ENCODE data around the gene ENPP7. TPM values are rescaled to one million over a fixed set of nuclear protein-coding genes. Genes with fewer than 3 reads are reported as not detected.
"Not testable (repeated sequence)": the region's sequence is repeated elsewhere in the genome, so short reads cannot be mapped to it uniquely, and the experiment has no call there.

The ENPP7 gene
- total RNA-seq, 2 experiments from 2014 or later, result 0.14 TPM; not detected in 1

GRCh38 chr17:79757140-79757745 lies 26.5 kb downstream of the ENPP7 start:
- POLR2A ChIA-PET, result no interaction called here
- H3K9me3 Mint-ChIP-seq, result no peaks in the 10 kb centered on the region
- no peak for ATAC-seq (ENCODE audit: low read depth)
- H3K27me3 Mint-ChIP-seq, result peaks cover 24% of the 10 kb centered on the region
- no peak overlapping the region for H3K27ac Mint-ChIP-seq
- no peaks in the 10 kb centered on the region for H3K4me1 Mint-ChIP-seq
- no peak overlapping the region for H3K4me3 Mint-ChIP-seq
- DNase-seq, result no peak
- H3K36me3 Mint-ChIP-seq, result no peaks in the 10 kb centered on the region

- Mint-ChIP-seq H3K27ac (no peak overlapping the region), H3K4me3 (no peak overlapping the region), H3K27me3 (peaks cover 23% of the 10 kb centered on the region), H3K9me3 (no peaks in the 10 kb centered on the region), H3K36me3 (no peaks in the 10 kb centered on the region), H3K4me1 (no peaks in the 10 kb centered on the region)
- no peak for DNase-seq
- POLR2A ChIA-PET, result no interaction called here
- no peak for ATAC-seq (ENCODE audit: low read depth)
Measured at GRCh38 chr17:79758271-79758670, 27.5 kb downstream of the ENPP7 start.

GRCh38 chr17:79760197-79760906 lies 29.6 kb downstream of the ENPP7 start:
- POLR2A ChIA-PET, result no interaction called here
- peaks cover 16% of the 10 kb centered on the region for H3K27me3 Mint-ChIP-seq
- DNase-seq (no peak), ATAC-seq (ENCODE audit: low read depth) (no peak)
- no peak overlapping the region for H3K4me3 Mint-ChIP-seq
- no peaks in the 10 kb centered on the region for H3K9me3 Mint-ChIP-seq
- H3K36me3 Mint-ChIP-seq, result no peaks in the 10 kb centered on the region
- no peaks in the 10 kb centered on the region for H3K4me1 Mint-ChIP-seq
- no peak overlapping the region for H3K27ac Mint-ChIP-seq

DNA sequence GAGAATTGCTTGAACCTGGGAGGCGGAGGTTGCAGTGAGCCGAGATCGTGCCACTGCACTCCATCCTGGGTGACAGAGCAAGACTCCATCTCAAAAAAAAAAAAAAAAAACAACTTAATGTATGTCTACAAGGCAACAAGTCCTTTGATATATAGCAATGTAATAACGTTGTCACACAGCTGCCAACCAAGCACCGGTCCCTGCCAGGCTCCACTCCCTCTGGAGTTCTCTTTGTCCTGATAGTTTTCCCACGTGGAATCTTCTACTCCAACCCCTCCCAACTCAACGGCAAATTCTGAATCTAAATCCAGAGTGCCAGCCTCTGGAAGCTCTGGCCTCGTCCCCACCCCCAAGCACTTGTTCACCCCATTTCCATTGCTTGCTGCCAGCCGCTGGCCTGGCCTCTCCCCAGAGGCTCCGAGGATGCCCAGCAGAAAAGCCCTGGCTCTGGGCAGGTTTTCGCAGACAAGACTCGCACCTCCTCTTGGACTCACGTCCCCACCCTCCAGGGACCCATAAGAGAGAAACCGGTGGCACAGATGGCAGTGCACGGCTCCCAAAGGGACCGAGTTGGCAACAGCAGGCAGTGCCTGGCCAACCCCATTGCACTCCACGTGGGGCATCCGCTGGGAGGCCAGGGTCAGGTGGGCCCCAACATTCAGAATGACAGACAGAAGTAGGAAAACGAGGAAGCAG lies 31.3 kb downstream of the ENPP7 start:
- DNase-seq (no peak), ATAC-seq (ENCODE audit: low read depth) (no peak)
- Mint-ChIP-seq H3K4me3 (no peak overlapping the region), H3K4me1 (no peaks in the 10 kb centered on the region), H3K27ac (no peak overlapping the region), H3K36me3 (no peaks in the 10 kb centered on the region), H3K9me3 (no peaks in the 10 kb centered on the region), H3K27me3 (peaks cover 16% of the 10 kb centered on the region)
- POLR2A ChIA-PET, result no interaction called here

DNA sequence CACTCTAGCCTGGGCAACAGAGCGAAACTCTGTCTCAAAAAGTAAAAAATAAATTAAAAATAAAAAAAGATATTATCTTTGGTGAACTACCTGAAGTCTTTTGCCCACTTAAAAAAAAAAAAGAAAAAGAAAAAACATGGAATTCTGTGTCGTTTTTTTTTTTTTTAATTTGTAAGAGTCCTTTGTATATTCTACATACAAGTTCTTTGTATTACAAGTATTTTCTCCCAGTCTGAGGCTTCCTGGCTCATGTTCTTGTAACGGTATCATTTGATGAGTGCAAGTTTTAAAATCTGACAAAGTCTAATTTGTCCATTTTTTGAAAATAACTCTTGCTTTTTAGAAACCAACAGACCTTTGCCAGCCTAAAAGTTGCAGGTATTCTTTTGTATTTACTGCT lies 35.0 kb downstream of the ENPP7 start:
- no peak overlapping the region for H3K27ac Mint-ChIP-seq

DNA sequence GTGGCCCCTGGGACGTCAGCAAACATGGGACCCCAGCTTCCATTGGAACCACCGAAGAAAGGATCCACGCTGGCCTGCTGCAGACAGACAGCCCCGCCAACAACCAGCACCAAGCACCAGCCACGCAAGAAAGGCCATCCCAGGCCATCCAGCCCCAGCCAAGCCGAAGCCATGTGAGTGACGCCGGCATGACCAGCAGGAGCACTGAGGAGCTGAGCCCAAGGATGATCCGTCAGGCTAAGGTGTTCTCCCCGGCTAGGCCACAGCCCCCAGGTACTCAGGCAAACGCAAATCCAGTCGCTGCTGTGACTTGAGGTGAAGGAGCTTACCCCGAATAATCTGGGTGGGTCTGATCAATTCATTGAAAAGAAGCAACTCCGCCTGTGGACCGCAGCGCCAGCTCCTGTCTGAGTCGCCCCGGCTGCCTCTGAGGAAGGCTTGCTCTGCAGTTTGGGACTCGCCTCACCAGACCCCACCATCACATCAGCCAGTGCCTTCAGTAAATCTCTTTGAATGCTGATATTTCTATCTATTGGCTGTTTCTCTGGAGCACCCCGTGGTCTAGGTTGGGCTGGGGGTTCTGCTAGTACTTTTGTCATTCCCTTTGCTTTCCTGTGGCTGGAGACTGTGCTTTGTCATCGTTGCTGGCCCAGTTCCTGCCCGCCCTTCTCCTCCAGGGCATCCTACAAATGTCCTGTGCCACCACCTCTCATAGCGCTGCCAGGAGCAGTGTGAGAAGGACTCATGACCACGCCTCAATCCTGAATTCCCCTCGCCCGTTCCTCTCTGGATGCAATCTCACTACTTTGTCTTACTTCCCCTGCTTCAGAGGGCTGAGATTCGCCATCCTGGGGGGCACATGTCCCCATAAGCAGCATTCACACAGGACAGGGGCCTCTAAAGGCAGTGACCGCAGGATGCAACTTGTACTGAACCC lies 39.1 kb downstream of the ENPP7 start:
- peaks cover 29% of the 10 kb centered on the region for H3K27me3 Mint-ChIP-seq
- ATAC-seq (ENCODE audit: low read depth) (no peak), DNase-seq (no peak)
- no peak overlapping the region for H3K4me3 Mint-ChIP-seq
- POLR2A ChIA-PET, result no interaction called here
- no peaks in the 10 kb centered on the region for H3K4me1 Mint-ChIP-seq
- no peaks in the 10 kb centered on the region for H3K9me3 Mint-ChIP-seq
- peak overlapping the region; percentile 21 for H3K27ac Mint-ChIP-seq
- H3K36me3 Mint-ChIP-seq, result no peaks in the 10 kb centered on the region

More for the DNA sequence above, 35.0 kb downstream of the ENPP7 start:
- Mint-ChIP-seq H3K4me1 (no peaks in the 10 kb centered on the region), H3K9me3 (no peaks in the 10 kb centered on the region), H3K4me3 (no peak overlapping the region), H3K36me3 (no peaks in the 10 kb centered on the region), H3K27me3 (peaks cover 12% of the 10 kb centered on the region)
- ATAC-seq (ENCODE audit: low read depth) (no peak), DNase-seq (no peak)
- POLR2A ChIA-PET, result interaction anchor here (0.7 kb wide), 1 partner anchor 190 kb away, joined by 5 read pairs; no protein-coding TSS in a partner anchor

- no peak for DNase-seq
- H3K27me3 Mint-ChIP-seq, result peaks cover 43% of the 10 kb centered on the region
Measured at GRCh38 chr17:79771276-79771675, 40.5 kb downstream of the ENPP7 start.

DNA sequence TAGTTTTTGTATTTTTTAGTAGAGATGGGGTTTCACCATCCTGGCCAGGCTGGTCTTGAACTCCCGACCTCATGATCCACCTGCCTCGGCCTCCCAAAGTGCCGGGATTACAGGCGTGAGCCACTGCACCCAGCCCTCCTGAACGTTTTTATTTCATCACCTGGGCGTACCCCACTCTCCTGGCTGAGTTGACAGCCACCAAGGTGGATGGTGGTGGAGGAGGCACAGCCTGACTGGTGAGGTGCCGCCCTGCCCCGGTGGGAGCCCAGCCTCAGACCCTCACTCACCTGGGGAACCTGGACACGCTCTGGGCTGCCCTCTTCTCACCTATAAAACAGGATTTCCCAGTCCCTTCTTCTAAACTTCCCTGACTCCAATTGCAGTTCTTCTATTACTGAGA lies 42.0 kb downstream of the ENPP7 start:
- H3K9me3 Mint-ChIP-seq, POLR2A ChIA-PET: not testable (repeated sequence)

More at GRCh38 chr17:79771276-79771675, 40.5 kb downstream of the ENPP7 start:
- POLR2A ChIA-PET, result no interaction called here
- Mint-ChIP-seq H3K4me3 (no peak overlapping the region), H3K27ac (no peak overlapping the region), H3K4me1 (no peaks in the 10 kb centered on the region), H3K9me3 (no peaks in the 10 kb centered on the region), H3K36me3 (no peaks in the 10 kb centered on the region)
- ATAC-seq (ENCODE audit: low read depth), result no peak

DNA sequence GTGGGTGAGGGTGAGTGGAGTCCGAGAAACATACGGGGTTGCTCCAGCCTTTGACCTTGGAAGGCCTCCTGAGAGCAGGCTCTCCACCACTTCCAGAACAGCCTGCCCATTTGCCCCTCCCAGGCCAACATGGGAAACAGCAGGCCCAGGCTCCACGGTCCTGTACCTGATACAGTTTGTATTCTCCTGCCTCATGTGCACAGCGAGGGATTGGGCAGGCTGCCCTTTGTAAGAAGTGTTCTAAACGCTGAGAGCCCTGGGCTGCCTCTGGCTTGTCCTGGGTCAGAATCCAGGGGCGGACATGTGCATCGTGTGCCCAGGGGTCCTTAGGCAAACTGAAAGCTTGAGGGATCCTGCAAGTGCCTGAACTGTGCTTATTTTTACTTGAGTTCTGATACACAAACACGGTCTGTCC lies 43.8 kb downstream of the ENPP7 start:
- ATAC-seq (ENCODE audit: low read depth) (no peak), DNase-seq (no peak)
- peaks cover 12% of the 10 kb centered on the region for H3K4me1 Mint-ChIP-seq
- no peaks in the 10 kb centered on the region for H3K9me3 Mint-ChIP-seq
- H3K36me3 Mint-ChIP-seq, result peaks cover 2% of the 10 kb centered on the region
- no peak overlapping the region for H3K4me3 Mint-ChIP-seq
- H3K27ac Mint-ChIP-seq, result no peak overlapping the region
- POLR2A ChIA-PET, result interaction anchor here (0.9 kb wide), 1 partner anchor 22 kb away, joined by 3 read pairs; the partner anchor contains the start of gene CBX8
- peaks cover 53% of the 10 kb centered on the region for H3K27me3 Mint-ChIP-seq

More for the DNA sequence above, 42.0 kb downstream of the ENPP7 start:
- peaks cover 52% of the 10 kb centered on the region for H3K27me3 Mint-ChIP-seq
- not testable (repeated sequence) for DNase-seq; ATAC-seq (ENCODE audit: low read depth); H3K36me3 Mint-ChIP-seq; H3K4me3 Mint-ChIP-seq; H3K4me1 Mint-ChIP-seq; H3K27ac Mint-ChIP-seq

GRCh38 chr17:79775632-79776031 lies 44.9 kb downstream of the ENPP7 start:
- Mint-ChIP-seq H3K27ac (no peak overlapping the region), H3K27me3 (peaks cover 53% of the 10 kb centered on the region), H3K4me1 (peaks cover 21% of the 10 kb centered on the region), H3K36me3 (peaks cover 2% of the 10 kb centered on the region), H3K4me3 (no peak overlapping the region), H3K9me3 (no peaks in the 10 kb centered on the region)
- POLR2A ChIA-PET, result no interaction called here
- ATAC-seq (ENCODE audit: low read depth), result no peak
- DNase-seq, result no peak

DNA sequence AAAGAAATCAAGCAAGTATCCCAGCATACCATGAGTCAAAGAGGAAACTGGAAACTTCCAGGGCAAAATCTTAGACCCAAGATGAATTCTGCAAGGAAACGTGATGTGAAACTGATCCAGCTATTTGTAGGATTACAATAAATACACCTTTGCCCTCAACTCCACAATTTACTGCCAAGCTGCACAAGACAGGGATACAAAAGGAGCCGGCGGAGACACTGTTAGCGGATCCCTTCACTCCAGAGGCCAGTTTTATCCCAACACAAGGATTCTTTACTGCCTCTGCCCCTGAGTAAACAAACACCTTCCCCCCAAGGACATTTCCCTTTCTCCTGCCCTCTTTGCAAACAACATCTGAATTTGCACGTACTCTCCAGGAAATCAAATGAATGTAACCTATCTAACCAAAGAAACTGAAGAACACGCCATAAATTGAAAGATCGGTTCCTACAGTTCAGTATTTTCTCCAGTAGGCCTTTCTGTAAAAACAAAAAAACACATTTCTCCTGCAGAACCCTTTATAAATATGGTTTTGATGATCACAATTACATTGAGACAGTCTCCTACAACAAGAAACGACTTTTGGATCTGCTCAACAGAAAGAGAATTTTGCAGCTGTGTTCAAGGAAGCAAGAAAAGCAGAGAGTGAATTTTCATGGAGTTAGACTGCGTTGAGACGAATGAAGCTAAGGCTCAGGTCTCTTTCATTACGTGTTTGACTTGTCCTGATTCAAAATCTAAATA lies 45.8 kb downstream of the ENPP7 start:
- POLR2A ChIA-PET, result interaction anchor here (0.6 to 3.7 kb wide), 2 partner anchors 20 to 31 kb away, joined by 3 to 17 read pairs; partner anchors contain the start of gene CBX8
- peak overlapping the region; percentile 75 for H3K4me3 Mint-ChIP-seq
- H3K9me3 Mint-ChIP-seq, result no peaks in the 10 kb centered on the region
- ATAC-seq (ENCODE audit: low read depth) (no peak), DNase-seq (no peak)
- H3K4me1 Mint-ChIP-seq, result peaks cover 28% of the 10 kb centered on the region
- H3K27me3 Mint-ChIP-seq, result peaks cover 53% of the 10 kb centered on the region
- H3K27ac Mint-ChIP-seq, result no peak overlapping the region
- peaks cover 4% of the 10 kb centered on the region for H3K36me3 Mint-ChIP-seq

DNA sequence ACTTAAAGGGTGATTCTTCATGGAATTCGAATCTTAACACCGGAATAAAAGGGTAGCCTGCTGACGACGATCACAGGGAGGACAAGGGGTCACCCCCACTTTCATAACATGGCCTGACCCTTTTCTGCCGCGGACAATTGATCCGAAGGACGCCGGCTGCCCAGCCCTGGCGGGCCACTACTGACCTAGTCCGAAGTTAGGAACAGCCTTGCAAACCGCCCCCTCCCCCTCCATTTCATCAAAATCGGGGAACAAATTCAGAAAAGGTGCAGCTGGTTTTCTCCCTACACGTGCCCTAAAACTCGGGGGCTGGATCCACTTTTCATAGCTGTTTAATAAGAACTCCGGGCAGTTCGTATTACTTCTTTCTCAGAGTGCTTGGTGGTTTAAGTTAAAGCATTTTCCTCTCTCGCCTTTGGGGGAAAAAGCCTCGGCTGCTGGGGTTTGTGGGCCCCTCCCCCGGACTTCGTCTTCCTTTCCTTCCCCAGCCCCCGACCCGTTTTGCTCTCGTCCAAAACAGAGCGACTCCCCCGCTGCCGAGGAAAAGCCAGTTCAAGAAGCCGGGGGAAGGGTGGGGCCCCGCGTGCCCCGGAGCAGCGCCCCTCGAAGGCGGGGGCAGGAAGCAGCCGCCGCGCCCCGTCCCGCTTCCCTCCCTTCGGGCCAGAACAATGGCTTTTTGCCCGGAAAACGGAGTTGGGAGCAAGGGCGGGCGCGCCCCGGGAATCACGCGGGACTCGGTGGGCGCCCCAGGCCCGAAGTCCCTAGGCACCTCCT lies 46.6 kb downstream of the ENPP7 start:
- no peak overlapping the region for H3K27ac Mint-ChIP-seq
- H3K36me3 Mint-ChIP-seq, result peaks cover 4% of the 10 kb centered on the region
- DNase-seq (peak; percentile 73), ATAC-seq (ENCODE audit: low read depth) (peak; percentile 46)
- peaks cover 53% of the 10 kb centered on the region for H3K27me3 Mint-ChIP-seq
- peak overlapping the region; percentile 75 for H3K4me3 Mint-ChIP-seq
- H3K9me3 Mint-ChIP-seq, result no peaks in the 10 kb centered on the region
- H3K4me1 Mint-ChIP-seq, result peaks cover 32% of the 10 kb centered on the region
- POLR2A ChIA-PET, result interaction anchor here (0.6 to 3.7 kb wide), 3 partner anchors 19 to 59 kb away, joined by 3 to 17 read pairs (median 3); partner anchors contain the start of gene CBX8
